ENCODE results near the gene ELMO1. TPM values are rescaled to one million over a fixed set of nuclear protein-coding genes. Genes with fewer than 3 reads are reported as not detected.

The ELMO1 gene
- total RNA-seq, 1 experiment from 2014 or later, result 7.8 TPM

DNA sequence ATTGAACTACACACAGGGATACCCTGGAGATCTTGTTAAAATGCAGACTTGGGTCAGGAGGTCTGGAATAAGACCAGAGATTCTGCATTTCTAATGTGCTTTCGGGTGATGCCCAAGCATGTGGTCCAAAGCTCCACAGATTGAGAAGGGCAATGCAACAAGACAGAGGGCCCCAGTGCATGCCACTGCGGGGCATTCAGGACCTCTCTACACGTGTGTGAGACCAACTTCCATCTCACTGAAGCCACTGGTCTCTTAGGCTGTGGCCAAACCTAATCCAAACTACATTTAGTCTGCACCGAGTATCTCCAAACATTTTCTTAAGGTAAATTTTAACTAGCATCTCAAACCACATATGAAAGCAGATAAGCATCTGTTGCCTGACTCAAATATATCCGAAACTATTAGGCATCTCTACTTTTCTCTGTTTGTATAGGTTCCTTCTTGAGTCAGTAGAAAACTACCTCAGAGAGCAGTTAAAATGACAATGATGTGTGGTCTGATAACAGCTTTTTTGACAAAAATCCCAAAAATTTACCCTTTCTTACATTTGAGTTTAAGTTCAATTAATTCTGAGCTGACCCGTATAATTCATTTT, 107.5 kb downstream of the ELMO1 start:
- H3K27me3 Mint-ChIP-seq (ENCODE audit: low read depth), result no peaks in the 10 kb centered on the region
- TF ChIP-seq, protein P1, sequence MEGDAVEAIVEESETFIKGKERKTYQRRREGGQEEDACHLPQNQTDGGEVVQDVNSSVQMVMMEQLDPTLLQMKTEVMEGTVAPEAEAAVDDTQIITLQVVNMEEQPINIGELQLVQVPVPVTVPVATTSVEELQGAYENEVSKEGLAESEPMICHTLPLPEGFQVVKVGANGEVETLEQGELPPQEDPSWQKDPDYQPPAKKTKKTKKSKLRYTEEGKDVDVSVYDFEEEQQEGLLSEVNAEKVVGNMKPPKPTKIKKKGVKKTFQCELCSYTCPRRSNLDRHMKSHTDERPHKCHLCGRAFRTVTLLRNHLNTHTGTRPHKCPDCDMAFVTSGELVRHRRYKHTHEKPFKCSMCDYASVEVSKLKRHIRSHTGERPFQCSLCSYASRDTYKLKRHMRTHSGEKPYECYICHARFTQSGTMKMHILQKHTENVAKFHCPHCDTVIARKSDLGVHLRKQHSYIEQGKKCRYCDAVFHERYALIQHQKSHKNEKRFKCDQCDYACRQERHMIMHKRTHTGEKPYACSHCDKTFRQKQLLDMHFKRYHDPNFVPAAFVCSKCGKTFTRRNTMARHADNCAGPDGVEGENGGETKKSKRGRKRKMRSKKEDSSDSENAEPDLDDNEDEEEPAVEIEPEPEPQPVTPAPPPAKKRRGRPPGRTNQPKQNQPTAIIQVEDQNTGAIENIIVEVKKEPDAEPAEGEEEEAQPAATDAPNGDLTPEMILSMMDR (conservative IDR thresholded peaks at IDR 0.05), result no peak
- H3K4me1 Mint-ChIP-seq, result peaks cover 9 to 14% of the 10 kb centered on the region in 2 experiments
- Histone ChIP-seq H3K9ac (ENCODE audit: extremely low read depth, insufficient read length, low read length) (no peak overlapping the region), H4K5ac (ENCODE audit: insufficient read length, low read depth, low read length) (no peak overlapping the region), H3K23me2 (ENCODE audit: insufficient read length, low read depth, low read length, poor library complexity, severe bottlenecking) (no peaks in the 10 kb centered on the region), H3K4me1 (ENCODE audit: insufficient read depth, low read length) (no peaks in the 10 kb centered on the region), H4K91ac (ENCODE audit: insufficient read length, low read depth, low read length) (no peak overlapping the region), H3K14ac (ENCODE audit: insufficient read depth, low read length) (no peak overlapping the region), H3K9me3 (ENCODE audit: control insufficient read depth, low read depth, low read length) (no peaks in the 10 kb centered on the region), H3K4ac (ENCODE audit: low read depth, low read length) (no peak overlapping the region), H3K27ac (ENCODE audit: insufficient read length, low read depth, low read length) (no peak overlapping the region), H2BK20ac (ENCODE audit: low read depth, low read length, poor library complexity, severe bottlenecking) (no peak overlapping the region), H3K79me1 (ENCODE audit: insufficient read depth, low read depth, low read length, poor library complexity, severe bottlenecking) (no peaks in the 10 kb centered on the region), H3K27me3 (ENCODE audit: insufficient read depth, low read length) (no peaks in the 10 kb centered on the region), H3K4me2 (ENCODE audit: insufficient read depth, insufficient read length, low read length) (no peak overlapping the region), H2BK120ac (ENCODE audit: low read depth, low read length, poor library complexity, severe bottlenecking) (no peak overlapping the region), H3K79me2 (ENCODE audit: insufficient read depth, low read length) (no peaks in the 10 kb centered on the region), H3K23ac (ENCODE audit: insufficient read length, low read depth, low read length) (no peak overlapping the region), H2AFZ (ENCODE audit: low read length) (no peak overlapping the region), H2BK12ac (ENCODE audit: insufficient read length, low read depth, low read length) (no peak overlapping the region), H2BK15ac (ENCODE audit: low read depth, low read length) (no peak overlapping the region), H3K56ac (ENCODE audit: insufficient read length, low read depth, low read length) (no peak overlapping the region), H2BK5ac (ENCODE audit: insufficient read length, low read length) (no peak overlapping the region), H3T11ph (ENCODE audit: low read length) (no peak overlapping the region), H2AK5ac (ENCODE audit: insufficient read length, low read length) (no peak overlapping the region), H3K18ac (ENCODE audit: insufficient read length, low read depth, low read length) (no peak overlapping the region), H4K8ac (replicated peaks; ENCODE audit: insufficient read length, low read depth, low read length) (no peak overlapping the region), H4K20me1 (ENCODE audit: control insufficient read depth, insufficient read depth, insufficient read length) (no peaks in the 10 kb centered on the region)
- no CpG with 5 or more reads among the region's 6 CpGs for WGBS (ENCODE audit: extremely low coverage, insufficient read length, low lambda C conversion rate)
- H3K27ac Mint-ChIP-seq, result peak overlapping the region in 1 of 3 experiments; percentile 12; a peak in 1 of 7 replicates
- no peak for DNase-seq
- H3K9me3 Mint-ChIP-seq, result no peaks in the 10 kb centered on the region
- H3K36me3 Mint-ChIP-seq (ENCODE audit: insufficient read depth in 1 of 3, low read depth in 3 of 3), result peaks cover 0 to 6% (median 0%) of the 10 kb centered on the region in 3 experiments; a peak in 1 of 7 replicates
- H3K4me3 Mint-ChIP-seq, result no peak overlapping the region
